Stimulated activated CD8-positive, alpha-beta memory T cell treated with anti-CD3 and anti-CD28 coated beads, Interleukin-12 subunit alpha, Interleukin-12 subunit beta, amount 100 ng/mL, for 1 hour (primary cell): Measurements from ENCODE around the gene PSAPL1.

ENCODE experiments used
- DNase-seq: peaks from one replicate; pipeline ENCODE4 v3.0.0-alpha.2; 2020; ENCODE audit warnings: low read depth

The PSAPL1 gene

GRCh38 chr4:7396186-7396910, 38.4 kb downstream of the PSAPL1 start:
- no peak for DNase-seq

GRCh38 chr4:7395645-7396044, 39.1 kb downstream of the PSAPL1 start:
- no peak for DNase-seq

GRCh38 chr4:7394681-7395451, 39.9 kb downstream of the PSAPL1 start:
- no peak for DNase-seq

GRCh38 chr4:7393601-7394575, 40.8 kb downstream of the PSAPL1 start:
- no peak for DNase-seq

DNA sequence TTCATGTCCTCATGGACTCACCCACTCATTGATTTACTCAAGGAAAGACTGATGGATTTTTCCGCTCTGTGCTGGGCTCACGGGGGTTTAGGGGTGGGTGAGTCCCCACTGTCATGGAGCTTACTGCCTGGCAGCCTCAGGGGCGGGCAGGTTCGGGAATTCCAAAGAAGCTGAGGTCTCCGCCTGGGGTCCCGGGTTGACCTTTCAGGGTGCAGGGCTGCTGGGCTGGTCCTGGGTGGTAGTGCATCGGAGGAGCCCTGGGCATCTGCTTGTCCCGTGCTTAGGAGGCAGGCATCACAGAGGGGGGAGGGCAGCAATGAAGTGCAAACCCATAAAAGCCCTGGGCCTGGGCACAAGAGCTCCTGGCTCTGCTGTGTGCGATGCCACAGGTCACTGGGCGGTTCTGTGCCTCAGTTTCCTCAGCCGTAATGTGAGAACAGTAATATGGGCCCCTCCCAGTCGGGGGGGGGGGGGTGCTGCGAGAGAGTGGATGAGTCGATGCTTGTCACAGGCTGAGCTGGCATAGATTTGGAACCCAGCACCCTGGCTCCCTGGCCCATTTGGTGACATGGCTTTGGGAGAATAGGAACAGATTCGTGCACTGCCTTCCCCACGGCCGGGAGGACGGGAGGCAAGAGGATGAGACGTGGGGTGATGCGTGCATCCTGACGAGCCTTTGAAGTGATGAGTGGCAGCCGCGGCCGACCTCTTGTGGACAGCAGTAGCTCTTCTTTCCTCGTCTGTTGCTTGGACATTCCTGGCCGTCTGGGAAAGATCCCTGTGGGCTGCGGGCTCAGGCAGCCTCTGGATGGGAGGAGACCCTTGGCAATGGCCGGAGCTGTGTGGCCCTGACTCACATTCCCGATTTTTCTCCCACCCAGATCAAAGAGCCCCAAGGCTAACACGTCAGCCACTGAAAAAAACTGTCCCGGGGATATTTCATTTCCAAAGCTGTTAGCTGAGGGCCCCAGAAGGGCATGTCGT, 42.0 kb downstream of the PSAPL1 start:
- no peak for DNase-seq

DNA sequence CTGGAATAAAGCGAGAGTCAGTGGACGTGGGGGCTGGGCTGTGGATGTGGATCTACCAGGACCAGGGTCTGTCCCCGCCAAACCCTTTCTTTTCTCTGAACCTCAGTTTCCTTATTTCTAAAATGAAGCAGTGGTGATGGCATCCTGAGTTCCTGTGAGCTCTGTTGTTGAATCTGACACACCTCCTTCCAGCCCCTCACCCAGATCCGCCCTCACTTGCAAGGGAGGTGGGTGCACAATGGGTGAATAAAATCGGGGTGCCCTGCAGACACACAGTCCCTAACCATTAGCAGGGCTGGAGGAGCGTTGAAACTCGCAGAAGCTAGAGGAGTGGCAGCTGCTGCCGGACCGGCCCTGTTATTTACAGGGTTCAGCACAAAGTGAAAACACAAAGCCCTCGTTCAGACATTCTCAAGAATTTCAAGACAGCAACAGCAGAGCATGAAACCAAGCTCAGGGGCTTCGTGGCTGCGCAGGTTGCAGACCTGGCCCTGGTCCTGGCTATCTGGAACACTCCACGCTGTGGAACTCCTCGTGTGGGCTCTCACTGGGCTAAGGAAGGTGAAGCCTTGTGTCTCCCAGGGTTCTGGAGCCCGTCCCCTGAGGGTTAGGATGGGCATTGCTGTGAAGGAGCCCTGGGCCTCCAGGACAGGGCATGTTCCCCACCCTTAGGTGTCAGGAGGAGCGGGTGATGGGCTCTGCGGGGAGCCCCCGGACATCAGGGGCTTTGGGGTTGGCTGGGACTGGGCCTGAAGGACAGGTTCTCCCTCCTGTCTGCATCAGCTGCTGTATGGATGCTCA, 42.9 kb downstream of the PSAPL1 start:
- no peak for DNase-seq

DNA sequence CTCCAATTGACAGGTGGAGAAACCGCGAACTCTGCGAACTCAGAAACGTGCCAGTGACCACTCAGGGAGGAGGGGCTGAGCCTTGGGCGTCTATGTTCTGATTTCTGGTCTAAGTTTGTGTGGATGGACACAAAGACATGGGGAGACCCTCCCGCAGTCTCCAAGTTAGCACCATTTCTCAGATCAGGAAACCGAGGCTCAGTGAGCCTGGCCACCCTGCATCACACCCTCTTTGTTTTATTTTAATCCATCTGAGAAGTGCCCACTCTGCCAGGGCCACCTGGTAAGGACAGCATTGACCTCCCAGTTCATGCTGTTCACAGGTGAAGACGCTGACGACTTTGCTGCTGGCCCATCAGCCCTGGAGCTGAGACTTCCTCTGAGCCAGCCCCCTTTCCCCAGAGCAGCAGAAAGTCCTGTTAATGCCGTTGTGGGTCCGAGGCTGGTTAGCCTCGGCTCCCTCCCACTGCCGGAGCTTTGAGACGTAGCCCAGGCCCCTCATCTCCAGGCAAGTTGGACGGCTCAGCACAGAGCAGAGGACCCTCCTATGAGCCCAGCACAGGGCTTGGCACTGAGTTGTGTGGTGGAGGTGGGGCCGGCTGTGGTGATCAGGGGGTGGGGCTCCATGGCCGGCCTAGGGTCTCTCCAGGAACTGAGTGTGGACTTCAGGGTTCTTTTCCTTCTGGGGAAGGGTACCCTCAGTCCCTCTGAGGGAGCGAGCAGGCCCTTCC, 43.7 kb downstream of the PSAPL1 start:
- no peak for DNase-seq

- DNase-seq = no peak
These were observed 44.4 kb downstream of the PSAPL1 start for GRCh38 chr4:7390336-7390735.

GRCh38 chr4:7389719-7390118, 45.0 kb downstream of the PSAPL1 start:
- no peak for DNase-seq

GRCh38 chr4:7389101-7389701, 45.5 kb downstream of the PSAPL1 start:
- no peak for DNase-seq

- no peak for DNase-seq
These were observed 46.1 kb downstream of the PSAPL1 start for GRCh38 chr4:7388627-7389026.

- no peak for DNase-seq
These were observed 46.8 kb downstream of the PSAPL1 start for GRCh38 chr4:7387925-7388324.

GRCh38 chr4:7384929-7385890, 49.5 kb downstream of the PSAPL1 start:
- DNase-seq = no peak

GRCh38 chr4:7384003-7384928, 50.5 kb downstream of the PSAPL1 start:
- DNase-seq = no peak

DNA sequence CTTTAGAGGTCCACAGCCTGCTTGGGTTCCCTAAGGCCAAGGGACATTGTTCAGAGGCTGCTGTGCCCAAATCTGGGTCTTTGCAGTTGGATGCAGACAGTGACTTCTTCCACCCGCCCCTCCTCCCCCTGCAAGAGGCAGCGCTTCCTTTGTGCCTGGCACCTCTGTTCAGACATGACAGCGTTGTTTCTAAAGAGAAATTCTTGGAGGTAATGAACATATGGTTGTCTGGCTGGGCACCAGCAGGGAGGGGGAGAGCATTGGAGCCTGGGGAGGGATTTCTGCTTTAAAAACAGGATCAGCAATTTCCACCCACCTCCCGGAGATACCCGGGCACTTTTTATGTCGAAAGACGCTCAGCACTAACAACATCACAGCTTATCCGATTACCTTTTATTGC, 51.5 kb downstream of the PSAPL1 start:
- DNase-seq = no peak

- no peak for DNase-seq
These were observed 52.1 kb downstream of the PSAPL1 start for GRCh38 chr4:7382634-7383014.
